Measurements from ENCODE around the gene EPC2. TPM values are rescaled to one million over a fixed set of nuclear protein-coding genes. Genes with fewer than 3 reads are reported as not detected.

The EPC2 gene
- total and polyA plus RNA-seq, 2 donors (not counting 1 experiment from before 2014, with no cell fraction given) = 18.0 to 72.3 TPM

GRCh38 chr2:148667113-148667836, 22.7 kb downstream of the EPC2 start:
- H3K27ac Mint-ChIP-seq = no peak overlapping the region
- Histone ChIP-seq H4K20me1 (ENCODE audit: control insufficient read depth, insufficient read depth, low read length, poor library complexity, severe bottlenecking) (peaks cover 83% of the 10 kb centered on the region), H3K4me2 (replicated peaks; ENCODE audit: low read depth, low read length, poor library complexity, severe bottlenecking) (peak overlapping the region; percentile 16), H3K36me3 (replicated peaks in 1 of 2; ENCODE audit: control extremely low read depth in 1 of 2, control insufficient read depth in 1 of 2, extremely low read depth in 1 of 2, insufficient read depth in 2 of 2, low read length in 1 of 2) (no peaks in the 10 kb centered on the region), H3K9ac (ENCODE audit: low read length) (peak overlapping the region; percentile 16), H3K79me2 (ENCODE audit: control insufficient read depth, insufficient read depth, low read length) (peaks cover 100% of the 10 kb centered on the region), H3K4me3 (ENCODE audit: control extremely low read depth in 1 of 5, extremely low read depth in 1 of 5, insufficient read depth in 1 of 5, low read depth in 2 of 5, low read length in 4 of 5) (no peak overlapping the region), H3K4me1 (ENCODE audit: control insufficient read depth in 2 of 2, insufficient read depth in 2 of 2, low read length in 2 of 2) (peaks cover 16 to 47% of the 10 kb centered on the region in 2 donors), H3K27ac (ENCODE audit: low read length in 2 of 2) (no peak overlapping the region), H2AFZ (ENCODE audit: insufficient read depth, low read depth, low read length, poor library complexity, severe bottlenecking) (no peak overlapping the region), H3K27me3 (replicated peaks in 1 of 4; ENCODE audit: control extremely low read depth in 1 of 4, control insufficient read depth in 3 of 4, insufficient read depth in 4 of 4, low read length in 3 of 4) (no peaks in the 10 kb centered on the region), H3K9me3 (ENCODE audit: control extremely low read depth in 1 of 3, control insufficient read depth in 2 of 3, insufficient read depth in 1 of 3, low read length in 2 of 3) (peaks cover 0 to 3% (median 1%) of the 10 kb centered on the region in 3 donors)
- peak overlapping the region; percentile 42 for H3K4me3 Mint-ChIP-seq
- ChIA-PET CTCF (no interaction called here), POLR2A (no interaction called here)
- H3K27me3 Mint-ChIP-seq = no peaks in the 10 kb centered on the region
- DNase-seq = no peak
- peaks cover 68% of the 10 kb centered on the region for H3K4me1 Mint-ChIP-seq
- no peaks in the 10 kb centered on the region for H3K9me3 Mint-ChIP-seq (ENCODE audit: insufficient read depth)
- intact Hi-C loops (cut with micrococcal nuclease) = no loop called here
- WGBS (ENCODE audit: insufficient coverage) = 57% methylated on average over 2 of the region's 4 CpGs
- no peak for TF ChIP-seq EZH2 (IDR thresholded peaks at IDR 0.05; ENCODE audit: borderline replicate concordance, insufficient read depth, low read depth, low read length, poor library complexity, severe bottlenecking)
- TF ChIP-seq CTCF (IDR thresholded peaks at IDR 0.05) = no peak
- no peak for ATAC-seq (ENCODE audit: low read depth)

- Mint-ChIP-seq H3K4me1 (peaks cover 74% of the 10 kb centered on the region), H3K4me3 (no peak overlapping the region), H3K9me3 (ENCODE audit: insufficient read depth) (peaks cover 3% of the 10 kb centered on the region), H3K27ac (no peak overlapping the region), H3K27me3 (no peaks in the 10 kb centered on the region)
- Histone ChIP-seq H4K20me1 (ENCODE audit: control insufficient read depth, insufficient read depth, low read length, poor library complexity, severe bottlenecking) (peaks cover 96% of the 10 kb centered on the region), H3K36me3 (replicated peaks in 1 of 2; ENCODE audit: control extremely low read depth in 1 of 2, control insufficient read depth in 1 of 2, extremely low read depth in 1 of 2, insufficient read depth in 2 of 2, low read length in 1 of 2) (peaks cover 0 to 3% of the 10 kb centered on the region in 2 experiments), H3K9me3 (ENCODE audit: control extremely low read depth in 1 of 3, control insufficient read depth in 2 of 3, insufficient read depth in 1 of 3, low read length in 2 of 3) (peaks cover 3 to 11% (median 4%) of the 10 kb centered on the region in 3 donors), H3K27me3 (replicated peaks in 1 of 4; ENCODE audit: control extremely low read depth in 1 of 4, control insufficient read depth in 3 of 4, insufficient read depth in 4 of 4, low read length in 3 of 4) (no peaks in the 10 kb centered on the region), H3K27ac (ENCODE audit: low read length in 2 of 2) (no peak overlapping the region), H3K4me3 (ENCODE audit: control extremely low read depth in 1 of 5, extremely low read depth in 1 of 5, insufficient read depth in 1 of 5, low read depth in 2 of 5, low read length in 4 of 5) (no peak overlapping the region), H3K4me2 (replicated peaks; ENCODE audit: low read depth, low read length, poor library complexity, severe bottlenecking) (peak overlapping the region; percentile 11), H2AFZ (ENCODE audit: insufficient read depth, low read depth, low read length, poor library complexity, severe bottlenecking) (no peak overlapping the region), H3K79me2 (ENCODE audit: control insufficient read depth, insufficient read depth, low read length) (peaks cover 100% of the 10 kb centered on the region), H3K4me1 (ENCODE audit: control insufficient read depth in 2 of 2, insufficient read depth in 2 of 2, low read length in 2 of 2) (peaks cover 25 to 54% of the 10 kb centered on the region in 2 donors), H3K9ac (ENCODE audit: low read length) (no peak overlapping the region)
- no peak for DNase-seq
- WGBS (ENCODE audit: insufficient coverage) = no CpG with 5 or more reads among the region's 1 CpG
- CTCF ChIA-PET = interaction anchor here (0.7 to 1.2 kb wide), 2 partner anchors 20 to 29 kb away, joined by 3 to 6 read pairs; no protein-coding TSS in a partner anchor
- ATAC-seq (ENCODE audit: low read depth) = no peak
- TF ChIP-seq EZH2 (IDR thresholded peaks at IDR 0.05; ENCODE audit: borderline replicate concordance, insufficient read depth, low read depth, low read length, poor library complexity, severe bottlenecking) = no peak
- TF ChIP-seq CTCF (IDR thresholded peaks at IDR 0.05) = no peak
- POLR2A ChIA-PET = no interaction called here
- intact Hi-C loops (cut with micrococcal nuclease) = no loop called here
Measured at GRCh38 chr2:148670773-148671172, 26.2 kb downstream of the EPC2 start.
